HG03460 (cell line): ENCODE measurements around the gene MED22.
"Not testable (repeated sequence)": the region's sequence is repeated elsewhere in the genome, so short reads cannot be mapped to it uniquely, and the experiment has no call there.

ENCODE experiments used
- ATAC-seq: cut with Tn5 transposase; IDR thresholded peaks from one replicate; pipeline ENCODE4 v1.9.1; 2021; ENCODE audit not compliant: unreplicated experiment

MED22 gene

DNA sequence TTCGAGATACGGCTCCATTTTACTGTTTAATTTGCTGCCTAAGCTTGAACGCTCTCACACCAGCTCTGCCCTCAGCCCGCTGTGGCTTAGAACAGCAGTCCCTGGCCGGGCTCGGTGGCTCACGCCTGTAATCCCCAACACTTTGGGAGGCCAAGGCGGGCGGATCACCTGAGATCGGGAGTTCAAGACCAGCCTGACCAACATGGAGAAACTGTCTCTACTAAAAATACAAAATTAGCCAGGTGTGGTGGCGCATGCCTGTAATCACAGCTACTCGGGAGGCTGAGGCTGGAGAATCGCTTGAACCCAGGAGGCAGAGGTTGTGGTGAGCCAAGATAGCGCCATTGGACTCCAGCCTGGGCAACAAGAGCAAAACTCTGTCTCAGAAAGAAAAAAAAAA is 29.3 kb upstream of the MED22 start:
- ATAC-seq, result not testable (repeated sequence)

DNA sequence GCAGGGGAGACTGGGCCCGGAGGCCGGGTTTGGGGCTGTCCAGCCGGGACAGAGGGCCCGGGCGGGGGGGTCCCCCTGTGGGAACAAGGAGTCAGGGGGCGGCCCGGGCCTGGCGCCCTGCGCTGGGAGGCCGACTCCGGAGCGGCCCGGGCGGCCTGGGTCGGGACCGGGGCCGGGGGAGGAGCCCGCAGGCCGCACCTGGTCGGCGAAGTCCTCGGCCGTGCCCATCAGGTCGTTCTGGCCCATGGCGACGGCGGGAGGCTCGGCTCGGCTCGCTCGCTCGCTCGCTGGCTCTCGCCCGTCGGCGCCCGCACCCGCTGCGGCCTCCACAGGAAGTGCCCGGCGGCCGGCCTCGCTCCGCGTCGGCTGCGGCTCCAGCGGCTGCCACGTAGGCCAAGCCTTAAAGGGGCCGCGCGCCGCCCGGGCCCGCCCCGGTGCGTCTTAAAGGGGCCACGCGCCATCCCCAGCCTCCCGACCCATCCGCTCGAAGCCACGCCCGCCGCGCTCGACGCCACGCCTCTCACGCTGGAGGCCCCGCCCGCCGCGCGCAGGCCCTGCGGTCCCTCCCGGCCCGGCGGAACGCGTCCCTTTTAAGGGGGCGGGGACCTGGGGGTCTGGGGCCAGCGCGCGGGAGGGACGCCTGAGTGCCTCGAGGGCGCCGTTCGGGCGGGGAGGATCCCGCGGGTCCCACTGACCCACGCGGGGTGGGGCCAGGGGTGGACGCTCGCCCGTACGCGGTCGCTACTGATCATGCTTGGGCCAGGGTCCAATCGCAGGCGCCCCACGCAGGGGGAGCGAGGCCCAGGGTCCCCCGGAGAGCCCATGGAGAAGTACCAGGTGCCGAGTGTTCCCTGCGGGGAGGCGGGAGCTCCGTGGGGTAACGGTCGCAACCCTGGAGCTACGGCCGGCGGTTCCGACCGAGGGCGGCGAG is 28.1 kb upstream of the MED22 start, which contains the start of the genes STKLD1 and SURF4:
TSS of gene STKLD1 (plus strand) at position 643 of the 931 bp plus-strand sequence. CDS start at position 751, 108 bp downstream.
TSS of gene SURF4 (minus strand) at position 337 of the 931 bp plus-strand sequence. CDS start at position 246, 91 bp downstream.
- ATAC-seq, result peak; percentile 82

DNA sequence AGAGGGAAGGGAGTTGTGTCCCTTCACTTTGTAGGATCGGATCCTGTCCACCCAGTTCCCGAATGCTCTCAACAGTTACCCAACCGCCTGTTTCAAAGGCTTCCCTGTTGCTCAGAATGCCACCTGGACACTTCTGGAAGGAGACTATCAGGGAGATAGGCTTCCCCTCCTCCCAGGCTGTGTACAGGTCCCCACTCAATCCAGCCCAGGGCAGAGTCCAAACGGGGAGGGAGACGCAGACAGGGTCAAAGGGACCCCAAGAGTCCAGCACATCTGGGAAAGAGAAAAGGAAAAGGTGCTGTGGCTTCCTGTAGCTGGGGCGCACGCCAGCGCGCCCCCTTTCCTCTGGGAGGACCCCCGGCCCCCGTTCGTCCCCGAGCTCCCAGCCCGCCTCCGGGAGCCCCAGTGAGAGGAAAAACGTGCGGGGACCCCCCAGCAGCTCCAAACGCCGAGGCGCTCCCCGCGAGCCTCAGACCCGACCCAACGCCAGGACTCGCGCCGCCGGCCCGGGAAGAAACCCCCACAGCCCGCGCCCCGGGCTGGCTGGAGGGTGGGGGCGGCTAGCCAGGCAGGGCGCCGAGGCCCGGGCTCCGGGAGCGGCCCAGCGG is 27.3 kb upstream of the MED22 start:
- peak; percentile 7 for ATAC-seq

DNA sequence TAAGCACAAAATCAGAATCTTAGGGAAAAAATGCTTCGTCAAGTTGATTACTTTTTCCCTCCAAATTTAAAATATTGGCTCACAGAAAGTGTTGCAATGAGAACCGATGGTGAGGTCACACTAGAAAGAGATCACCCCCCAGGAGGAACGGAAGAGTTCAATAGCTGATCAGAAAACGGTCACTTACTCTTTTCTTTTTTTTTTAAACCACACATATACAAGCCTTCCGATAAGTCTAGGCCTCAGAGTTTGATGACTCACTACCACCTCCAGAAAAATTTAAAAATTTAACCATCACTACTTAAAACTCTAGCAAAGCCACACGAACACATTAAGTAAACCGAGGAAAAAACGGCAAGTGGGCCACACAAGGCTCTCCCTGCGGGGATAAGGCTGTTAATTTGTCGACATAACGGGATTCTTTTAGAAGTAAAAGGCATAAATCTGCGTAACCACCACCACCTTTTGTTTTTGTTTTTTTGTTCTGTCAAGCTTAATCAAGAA is 26.7 kb upstream of the MED22 start:
- no peak for ATAC-seq

DNA sequence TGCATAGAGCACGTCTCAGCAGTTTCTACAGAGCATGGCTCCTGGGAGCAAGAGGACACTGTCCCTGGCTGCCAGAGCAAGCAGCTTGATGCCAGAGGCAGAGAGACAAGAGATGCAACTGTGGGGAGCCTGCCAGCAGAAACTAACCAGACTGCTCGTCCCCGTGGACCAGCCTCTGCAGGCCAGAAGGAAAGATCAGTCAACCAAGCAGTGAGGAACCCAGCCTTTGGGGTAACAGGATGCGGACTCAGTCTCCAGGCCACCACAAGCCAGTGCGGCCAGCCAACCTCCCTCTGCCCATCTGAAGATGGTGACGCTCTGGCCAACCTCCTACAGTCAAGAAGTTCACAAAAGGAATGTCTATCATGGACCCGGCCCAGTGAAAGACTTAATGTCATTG is 24.2 kb upstream of the MED22 start:
- ATAC-seq, result no peak

DNA sequence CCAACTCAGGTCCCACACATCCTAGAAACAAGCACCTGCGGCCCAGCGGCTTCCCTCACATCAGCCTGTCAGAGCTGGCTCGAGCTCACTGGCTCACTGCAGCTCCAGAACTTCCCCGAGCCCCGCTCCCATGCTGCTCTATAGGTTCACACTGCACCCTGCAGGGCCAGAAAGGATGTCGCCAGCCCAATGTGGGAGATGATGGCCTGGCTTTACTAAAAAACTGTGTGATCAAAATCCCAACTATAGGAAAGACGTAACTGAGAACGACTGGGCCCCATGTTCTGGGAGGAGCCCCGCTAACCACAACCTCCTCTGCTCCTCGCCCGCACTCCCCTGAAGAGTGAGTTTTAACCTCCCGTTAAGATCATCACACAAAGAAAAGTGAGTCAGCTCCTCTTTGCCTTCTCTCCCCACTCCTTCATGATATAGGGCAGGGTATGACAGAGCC is 23.4 kb upstream of the MED22 start:
- ATAC-seq, result no peak

DNA sequence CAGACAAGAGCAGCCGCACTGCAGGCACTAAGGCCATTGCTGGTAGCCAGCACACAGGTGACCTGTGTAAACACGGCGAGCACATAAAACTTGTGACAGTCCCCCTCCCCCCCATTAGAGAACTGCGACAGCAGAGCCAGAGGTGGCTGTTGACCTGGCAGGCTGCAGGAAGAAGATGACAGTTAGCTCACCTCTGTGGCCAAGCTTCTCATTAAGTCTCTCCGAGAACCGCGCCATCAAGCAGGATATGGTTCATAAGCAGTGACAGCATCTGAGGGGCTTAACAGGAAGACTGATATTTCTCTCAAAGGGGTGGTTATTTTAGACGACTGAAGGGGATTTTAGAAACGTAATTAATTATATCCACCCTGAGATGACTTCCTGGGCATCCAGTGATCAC is 22.8 kb upstream of the MED22 start:
- ATAC-seq, result no peak

DNA sequence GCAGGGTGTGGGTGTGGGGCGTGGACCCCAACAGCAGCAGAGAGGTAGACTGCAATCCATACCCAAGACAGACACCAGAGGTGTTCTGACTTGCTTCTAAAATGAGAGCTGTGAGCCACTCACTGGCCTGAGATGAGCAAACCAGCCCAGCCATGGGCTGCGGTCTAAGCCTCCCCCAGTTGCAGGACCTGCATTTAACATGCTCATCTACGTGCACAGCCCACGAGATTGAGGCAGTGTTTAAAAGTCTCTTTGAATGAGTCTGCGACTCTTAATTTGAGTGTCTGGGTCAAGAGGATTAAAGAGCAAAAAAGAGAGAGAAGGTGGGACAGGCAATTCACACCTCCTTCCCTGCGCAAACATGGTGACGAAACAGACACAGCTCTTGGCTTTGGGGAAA is 22.0 kb upstream of the MED22 start:
- ATAC-seq, result no peak

DNA sequence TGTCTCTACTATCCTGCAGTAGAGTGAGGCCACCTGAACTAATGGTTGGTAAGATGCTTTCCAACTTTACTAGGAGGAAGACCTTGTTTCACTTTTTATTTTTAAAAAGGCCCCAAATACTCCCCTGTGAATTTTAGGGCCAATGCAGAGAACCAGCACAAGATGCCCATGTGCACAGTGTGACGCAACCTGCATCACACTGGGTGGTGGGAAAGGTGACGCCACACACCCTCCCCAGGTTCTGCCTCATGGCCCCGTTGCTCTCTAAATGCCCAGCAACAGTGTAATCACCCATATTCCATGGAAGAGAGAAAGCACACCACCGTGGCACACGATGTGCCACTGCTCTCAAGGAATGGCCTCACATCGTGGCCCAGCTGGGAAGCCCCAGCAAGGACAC is 21.5 kb upstream of the MED22 start:
- no peak for ATAC-seq

DNA sequence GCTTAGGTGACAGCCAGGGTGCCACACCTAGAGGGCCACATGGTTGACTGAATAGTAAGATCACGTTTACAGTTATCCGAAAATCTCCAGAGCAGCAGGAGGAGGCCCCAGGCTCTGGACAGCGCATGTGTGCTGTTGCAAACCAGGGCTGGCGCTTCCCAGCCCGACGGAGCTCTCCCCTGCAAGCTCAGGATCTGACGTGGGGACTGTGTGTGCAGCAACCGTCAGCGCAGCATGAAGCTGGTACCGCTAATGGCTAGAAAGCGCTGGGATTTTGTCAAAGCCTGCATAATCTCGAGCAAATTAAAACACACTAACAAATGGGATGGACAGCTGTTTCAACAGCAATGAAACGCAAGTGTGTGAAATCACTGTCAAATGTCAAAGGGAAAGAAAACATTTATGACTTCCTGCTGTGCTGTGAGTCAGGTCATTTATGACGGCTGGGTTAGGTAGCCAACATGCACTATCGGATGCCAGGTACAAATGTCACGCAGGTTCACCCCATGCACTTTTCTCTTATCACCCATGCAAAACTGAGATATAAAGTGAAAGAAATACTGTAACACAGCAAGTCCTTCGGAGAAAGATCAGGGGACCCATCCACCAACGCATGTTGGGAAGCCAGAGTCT is 20.4 kb upstream of the MED22 start:
- no peak for ATAC-seq

DNA sequence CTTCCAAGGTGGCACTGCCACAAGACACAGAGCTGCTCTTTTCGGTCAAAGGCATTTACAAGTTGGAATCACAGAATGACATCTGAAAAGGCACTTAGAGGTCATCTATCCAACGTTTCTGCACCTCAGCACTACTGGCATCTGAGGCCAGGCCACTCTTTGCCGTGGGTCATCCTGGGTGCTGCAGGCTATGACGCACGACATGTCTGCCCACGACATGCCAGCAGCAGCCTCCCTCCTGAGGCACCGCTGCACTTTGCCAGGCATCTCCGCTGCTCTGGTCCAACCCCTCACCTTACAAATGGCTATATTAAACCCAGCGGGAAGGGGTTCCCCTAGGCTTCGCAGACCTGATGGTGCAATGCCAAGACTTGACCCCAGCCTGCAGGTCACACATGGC is 19.8 kb upstream of the MED22 start:
- ATAC-seq, result no peak

DNA sequence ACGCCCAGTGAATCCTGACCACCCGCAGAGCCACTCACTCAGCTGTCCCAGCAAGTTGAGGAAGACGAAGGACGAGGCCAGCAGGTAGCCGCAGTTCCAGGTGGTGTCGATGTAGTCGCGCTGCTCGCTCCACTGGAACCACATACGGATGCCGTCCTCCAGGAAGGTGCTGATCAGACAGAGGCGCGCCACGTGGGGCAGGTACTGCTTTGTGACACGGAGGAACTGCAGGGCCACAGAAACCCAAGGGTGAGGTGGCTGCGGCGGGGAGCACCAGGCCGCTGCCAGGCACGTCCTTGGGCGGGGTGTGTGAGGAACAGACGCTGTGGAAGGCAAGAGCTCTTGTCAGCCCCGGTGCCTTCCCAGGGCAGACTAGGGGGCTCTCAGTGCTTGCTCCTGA is 19.3 kb upstream of the MED22 start:
- ATAC-seq, result no peak

DNA sequence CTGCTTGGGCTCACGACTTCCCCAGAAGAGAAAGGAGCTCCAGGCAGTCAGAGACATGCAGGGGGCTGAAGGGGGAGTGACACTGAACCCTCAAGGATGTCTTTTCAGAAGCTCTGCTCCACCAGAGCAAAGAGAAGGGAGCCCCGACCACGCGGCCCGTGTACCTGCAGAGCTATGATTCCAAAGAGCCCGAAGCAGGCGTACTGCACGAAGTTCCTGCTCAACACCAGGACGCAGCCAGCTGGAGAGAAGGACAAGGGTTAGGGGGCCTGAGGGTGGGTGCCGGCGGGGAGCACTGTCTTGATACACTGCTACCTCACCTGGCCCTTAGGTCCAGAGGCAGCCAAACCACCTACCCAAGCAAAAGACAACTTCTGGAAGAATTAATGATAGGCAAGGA is 18.5 kb upstream of the MED22 start:
- no peak for ATAC-seq

DNA sequence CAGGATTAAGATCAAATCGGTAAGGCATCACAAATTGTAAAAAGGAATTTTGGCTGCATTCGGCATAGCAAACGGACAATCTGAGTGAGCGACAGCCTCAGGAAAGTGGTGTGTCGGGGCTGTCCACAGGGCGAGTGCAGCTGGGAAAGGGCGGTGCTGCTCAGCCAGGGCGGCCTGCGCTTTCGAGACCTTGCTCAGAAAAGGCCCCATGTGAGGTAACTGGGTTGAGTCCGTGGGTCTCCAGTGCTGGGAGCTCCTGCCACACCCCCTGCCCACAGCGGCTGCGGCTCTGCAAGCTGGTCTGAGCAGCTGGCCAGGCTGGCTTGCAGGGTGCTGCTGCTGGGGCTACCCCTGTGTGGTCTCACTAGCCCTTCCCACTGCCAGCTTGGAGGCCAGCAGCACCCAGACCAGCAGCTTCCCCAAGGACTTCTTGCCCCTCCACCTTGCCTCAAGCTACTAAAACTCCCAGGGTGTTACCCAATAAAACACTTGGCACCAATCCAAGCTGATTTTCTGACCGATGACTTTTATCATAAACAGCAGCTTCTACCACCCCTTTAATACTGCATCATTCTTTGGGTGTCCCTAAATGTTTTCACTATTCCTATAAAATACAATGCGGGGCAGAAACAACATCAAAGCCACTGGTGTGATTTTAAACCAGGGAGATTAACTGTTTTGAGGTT is 14.6 kb upstream of the MED22 start:
- no peak for ATAC-seq

DNA sequence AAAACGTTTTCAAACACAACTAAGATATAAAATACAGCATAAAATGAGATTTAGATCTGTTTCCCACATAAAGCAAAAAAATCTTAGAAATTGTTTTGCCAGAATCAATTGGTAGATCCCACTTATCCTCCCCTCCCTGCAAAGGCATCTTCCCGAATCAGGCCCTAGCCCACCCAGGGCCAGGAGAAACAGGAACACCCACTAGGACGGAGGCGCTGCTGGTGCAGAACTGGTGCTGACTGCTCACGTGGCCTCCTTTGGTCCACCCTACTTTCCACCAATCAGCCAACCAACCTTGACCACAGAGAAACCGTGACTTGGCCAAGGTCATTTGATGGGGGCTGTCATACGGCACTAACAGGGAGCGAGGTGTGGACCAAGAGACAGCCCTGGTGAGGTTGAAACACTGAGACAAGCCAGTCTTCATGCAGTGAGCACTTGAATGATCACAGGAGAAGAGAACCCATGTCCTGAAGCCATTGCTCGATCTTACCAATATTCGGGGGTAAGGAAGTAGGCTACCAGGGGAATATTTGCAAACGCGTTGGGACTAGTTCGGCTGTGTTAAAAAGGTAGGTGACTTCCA is 13.7 kb upstream of the MED22 start:
- ATAC-seq, result no peak

DNA sequence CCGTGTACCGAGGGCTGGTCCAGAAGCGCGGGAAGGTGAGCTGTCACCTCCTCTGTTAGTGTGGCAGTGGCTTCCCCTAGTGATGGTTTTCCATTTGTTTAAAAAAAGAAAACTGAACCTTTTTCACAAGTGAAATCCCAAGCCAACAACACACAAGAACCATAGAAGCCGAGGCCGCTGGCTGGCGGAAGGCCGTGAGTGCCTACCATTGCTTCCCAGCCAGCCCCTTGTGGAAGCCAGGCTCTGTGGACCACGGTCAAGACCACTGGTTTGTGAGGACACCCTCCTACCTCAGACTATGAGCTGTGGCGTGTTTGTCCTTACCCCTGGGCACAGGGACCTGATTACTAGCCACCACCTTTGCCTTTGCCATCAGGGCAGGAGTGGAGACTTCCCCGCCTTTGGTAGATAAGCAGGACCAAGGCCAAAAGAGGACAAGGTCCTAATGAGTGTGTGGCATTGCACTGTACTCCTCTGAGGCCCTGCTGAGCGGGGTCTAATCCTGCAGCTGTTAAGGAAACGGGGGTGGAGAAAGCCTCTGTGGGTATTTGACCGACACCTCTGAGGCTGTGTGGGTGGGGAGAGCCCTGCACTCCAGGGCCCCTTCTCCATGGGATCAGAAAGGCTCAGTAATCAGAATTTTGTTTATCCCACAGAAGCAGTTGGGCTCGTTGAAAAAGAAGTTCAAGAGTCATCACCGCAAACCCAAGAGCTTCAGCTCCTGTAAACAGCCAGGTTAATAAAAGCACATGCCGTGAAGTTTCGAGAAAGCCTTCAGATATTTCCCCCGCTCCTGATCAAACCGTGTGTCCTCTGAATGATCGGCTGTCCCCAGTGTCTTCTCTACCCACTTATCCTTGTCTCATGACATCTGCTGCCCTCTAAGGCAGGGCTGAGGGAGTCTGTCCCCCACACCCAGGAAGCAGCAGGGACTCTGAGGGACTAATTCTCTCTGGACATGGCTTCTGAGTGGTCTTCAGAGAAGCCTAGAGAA is 12.8 kb upstream of the MED22 start:
- no peak for ATAC-seq

DNA sequence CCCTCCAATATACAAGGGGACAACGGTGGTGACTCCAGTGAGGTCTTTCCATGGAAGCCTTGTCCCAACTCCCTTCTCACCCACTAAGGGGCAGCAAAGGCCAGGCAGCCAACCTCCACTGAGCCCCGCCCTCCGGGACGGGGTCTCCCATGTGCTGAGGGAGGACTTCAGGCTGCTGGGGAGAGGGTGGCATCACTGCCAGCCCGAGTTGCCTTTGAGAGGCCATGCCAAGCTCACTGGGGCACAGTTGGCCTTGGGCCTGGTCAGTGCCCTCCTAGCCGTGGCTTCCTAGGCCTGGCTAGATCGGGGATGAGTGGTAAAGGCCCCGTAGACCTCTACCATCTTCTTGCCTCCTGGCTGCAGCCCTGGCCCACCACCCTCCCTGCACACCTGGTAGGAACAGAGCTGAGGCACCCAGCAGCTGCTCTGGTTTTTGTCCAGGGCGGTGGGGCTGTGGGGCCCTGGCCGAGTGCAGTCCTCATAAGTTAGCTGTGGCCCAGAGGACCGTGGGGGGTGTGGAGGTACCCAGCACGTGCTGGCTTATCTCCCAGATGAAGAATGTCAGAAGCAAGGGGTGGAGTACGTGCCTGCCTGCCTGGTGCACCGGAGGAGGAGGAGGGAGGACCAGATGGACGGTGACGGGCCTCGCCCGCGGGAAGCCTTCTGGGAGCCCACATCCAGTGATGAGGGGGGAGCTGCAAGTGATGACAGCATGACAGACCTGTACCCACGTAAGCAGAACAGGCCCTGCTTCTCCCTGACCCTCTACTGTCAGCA is 11.7 kb upstream of the MED22 start:
- ATAC-seq, result no peak

DNA sequence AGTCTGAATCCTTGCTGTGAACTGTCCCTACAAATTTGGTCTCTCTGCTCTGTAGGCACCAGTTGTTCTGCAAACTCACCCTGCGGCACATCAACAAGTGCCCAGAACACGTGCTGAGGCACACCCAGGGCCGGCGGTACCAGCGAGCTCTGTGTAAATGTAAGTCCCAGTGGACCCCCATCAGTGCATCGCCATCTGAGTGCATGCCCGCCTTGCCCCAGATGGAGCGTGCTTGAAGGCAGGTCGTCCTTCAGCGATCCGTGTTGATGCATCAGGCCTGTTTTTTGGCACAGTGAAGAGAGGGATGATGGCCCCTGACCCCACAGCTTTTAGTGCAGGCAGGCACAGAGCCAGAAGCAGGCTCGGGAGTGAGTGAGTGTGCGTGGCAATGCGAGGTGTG is 9.7 kb upstream of the MED22 start:
- ATAC-seq, result no peak
